Anterior cingulate cortex (tissue), 58 donors: ENCODE data around the gene ZBTB2.
"Not testable (repeated sequence)": the region's sequence is repeated elsewhere in the genome, so short reads cannot be mapped to it uniquely, and the experiment has no call there.

Experiments
- DNase-seq, 58 donors: peaks; one replicate each; lab custom pipeline; 2025; lab: John Stamatoyannopoulos, UW

ZBTB2 gene

DNA sequence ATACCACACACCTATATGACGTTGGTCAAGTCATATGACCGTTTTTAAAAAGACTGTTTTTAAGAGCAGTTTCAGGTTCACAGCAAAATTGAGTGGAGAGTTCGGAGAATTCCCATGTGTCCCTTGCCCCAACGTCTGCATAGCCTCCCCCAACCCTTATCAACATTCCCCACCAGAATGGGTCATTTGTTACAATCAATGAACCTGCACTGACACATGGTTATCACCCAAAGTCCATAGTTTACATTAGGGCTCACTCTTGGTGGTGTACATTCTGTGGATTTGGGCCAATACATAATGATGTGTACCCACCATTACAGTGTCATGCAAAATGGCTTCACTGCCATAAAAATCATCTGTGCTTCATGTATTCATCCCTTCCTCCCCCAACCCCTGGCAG lies 52.0 kb downstream of the ZBTB2 start:
- DNase-seq, result no peak

DNA sequence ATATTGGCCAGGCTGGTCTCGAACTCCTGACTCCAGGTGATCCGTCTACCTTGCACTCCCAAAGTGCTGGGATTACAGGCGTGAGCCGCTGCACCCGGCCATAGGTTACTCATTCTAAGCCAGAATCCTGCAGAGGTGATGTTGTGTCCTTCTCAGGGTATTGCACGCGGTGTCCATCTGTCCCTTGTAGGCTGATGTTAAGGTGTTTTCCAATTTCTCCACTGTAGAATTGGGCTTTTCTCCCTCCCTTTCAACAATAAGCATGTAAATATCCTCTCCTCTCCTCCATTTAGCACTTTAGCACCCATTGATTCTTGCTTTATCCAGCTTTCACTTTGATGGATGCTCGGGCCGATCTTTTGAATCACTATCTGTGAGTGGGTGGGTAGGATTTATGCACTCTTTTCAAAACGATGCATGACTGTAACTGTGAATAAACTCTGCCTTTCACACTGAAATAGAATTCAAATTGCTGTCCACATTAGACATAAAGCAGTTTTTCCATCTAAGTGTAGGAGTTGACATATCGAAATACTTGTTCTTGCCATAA lies 52.6 kb downstream of the ZBTB2 start:
- DNase-seq, result peak in 1 of 58 donors; percentile 4

DNA sequence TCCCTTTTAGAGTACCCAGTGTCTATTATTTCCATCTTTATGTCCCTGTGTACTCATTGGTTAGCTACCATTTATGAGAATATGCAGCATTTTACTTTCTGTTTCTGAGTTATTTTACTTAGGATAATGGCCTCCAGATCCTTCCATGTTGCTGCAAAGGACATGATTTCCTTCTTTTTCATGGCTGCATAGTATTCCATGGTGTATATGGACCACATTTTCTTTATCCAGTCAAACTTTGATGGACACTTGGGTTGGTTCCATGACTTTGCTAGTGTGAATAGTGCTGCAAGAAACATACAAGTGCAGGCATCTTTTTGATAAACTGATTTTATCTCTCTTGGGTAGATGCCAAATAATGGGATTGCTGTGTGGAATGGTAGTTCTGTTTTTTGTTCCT lies 55.4 kb downstream of the ZBTB2 start:
- DNase-seq, result no peak

DNA sequence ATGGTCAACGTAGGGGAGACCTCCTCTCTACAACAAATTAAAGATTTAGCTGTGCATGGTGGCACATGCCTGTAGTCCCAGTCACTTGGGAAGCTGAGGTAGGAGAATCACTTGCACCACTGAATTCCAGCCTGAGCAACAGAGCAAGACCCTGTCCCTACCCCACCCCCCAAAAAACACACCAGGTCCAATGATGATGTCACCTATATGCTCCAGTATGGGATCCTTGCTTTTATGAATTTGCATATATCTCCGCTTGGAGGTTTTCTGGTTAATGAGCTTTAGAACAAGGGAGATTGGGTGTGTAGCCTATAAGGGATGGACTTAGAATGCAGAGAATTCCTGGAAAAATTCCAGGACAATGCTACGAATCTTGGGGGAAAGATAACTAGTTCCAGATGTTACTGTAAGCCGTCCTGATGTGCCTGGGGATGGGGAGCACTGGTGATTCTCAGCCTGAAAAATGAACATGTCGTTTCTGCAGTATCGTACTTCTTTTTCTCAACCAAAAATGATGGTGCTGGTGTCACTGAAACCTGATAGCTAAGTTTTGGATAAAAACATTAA lies 61.1 kb downstream of the ZBTB2 start:
- no peak for DNase-seq

DNA sequence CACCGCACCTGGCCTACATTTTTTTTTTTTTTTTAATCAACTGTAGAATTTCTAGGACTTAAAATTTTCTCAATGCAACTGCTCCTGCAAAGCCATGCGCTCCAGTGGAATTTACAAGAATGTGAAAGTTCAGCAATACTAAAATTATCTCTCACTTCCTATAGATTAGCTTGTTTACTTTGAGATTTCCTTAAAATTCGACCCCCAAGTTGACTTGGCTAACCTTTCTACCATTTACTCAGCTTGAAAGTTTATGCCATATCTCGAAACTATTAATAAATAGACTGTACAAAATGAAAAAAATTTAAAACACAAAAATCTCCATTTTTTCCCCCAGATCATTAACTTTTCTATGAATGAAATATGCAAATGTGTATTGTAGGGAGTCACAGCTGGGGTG lies 64.3 kb downstream of the ZBTB2 start:
- DNase-seq, result no peak

DNA sequence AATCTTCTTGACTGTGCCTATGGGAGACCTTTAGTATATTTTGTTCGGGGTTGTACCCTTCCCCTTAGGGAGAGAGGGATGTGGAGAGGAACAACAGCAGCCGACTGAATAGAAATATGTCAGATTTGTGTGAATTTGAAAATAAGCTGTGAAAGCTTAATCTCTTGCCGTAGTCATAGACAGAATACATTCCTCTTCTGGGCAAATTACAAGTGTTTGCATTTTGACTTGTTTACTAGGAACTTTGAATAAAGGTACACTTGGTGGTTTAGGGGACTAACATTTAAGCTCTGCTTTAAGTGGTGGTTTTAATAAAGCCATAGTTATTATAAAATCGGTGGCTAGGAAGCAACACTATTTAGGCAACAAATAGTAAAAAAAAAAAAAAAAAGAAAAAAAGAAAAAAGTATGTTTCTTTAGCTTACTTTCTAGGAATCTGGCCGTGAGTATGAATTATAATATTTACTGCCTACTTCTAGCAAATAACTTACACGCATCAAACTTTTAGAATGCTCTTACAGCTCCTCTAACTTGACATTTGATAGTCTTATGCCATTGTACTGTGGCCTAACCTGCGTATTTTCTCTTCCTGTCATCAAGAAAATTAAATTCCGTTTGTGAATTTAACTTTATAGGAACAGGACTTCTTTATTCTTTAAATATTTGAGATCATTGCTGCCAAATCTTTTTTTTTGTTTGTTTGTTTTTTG lies 65.1 kb downstream of the ZBTB2 start:
- no peak for DNase-seq

DNA sequence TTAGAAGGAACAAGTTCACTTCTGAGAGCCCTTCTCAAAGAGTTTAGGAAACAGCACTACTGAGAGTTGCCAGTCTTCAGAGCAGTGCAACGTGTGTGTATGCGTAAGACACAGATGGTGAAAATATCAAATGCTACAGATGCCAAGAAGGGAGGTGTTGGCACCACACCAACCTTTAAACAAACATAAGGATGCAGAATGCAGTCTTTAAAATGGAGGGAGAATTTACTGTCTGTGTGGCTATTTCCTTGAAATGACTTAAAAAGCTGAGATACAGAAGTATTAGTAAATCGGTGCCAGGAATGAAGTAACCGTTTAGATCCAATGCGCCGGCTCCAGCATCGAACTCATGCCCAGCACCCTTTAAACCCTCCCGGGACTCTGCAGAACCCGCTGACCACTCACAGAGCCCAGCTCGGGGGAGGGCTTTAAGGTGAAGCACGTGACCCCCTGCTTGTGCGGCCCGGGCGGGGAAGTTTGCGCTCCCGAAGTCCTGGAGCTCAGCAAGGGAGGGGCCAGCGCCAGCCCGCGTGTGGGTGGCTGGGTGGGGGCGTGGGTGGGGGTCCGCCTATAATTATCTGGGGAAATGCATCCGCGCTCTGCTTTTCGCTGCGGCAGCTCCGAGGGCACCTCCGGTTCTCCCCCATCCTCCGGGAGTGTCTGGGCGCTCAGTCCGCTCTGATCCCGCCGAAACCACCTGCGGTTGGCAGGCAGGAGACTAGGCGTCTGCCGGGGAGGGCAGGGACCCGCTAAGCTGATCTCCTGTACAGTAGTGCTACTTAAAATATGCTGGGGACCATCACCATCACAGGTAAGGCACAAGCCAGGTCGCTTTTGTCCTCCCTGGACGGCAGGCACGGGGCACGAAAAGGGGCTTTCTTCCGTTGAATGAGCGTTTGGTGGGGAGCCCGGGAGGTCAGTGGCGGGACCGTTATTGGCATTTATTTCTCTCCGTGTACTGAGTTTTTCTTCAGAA lies 66.0 kb downstream of the ZBTB2 start:
- DNase-seq, result peak in 27 of 58 donors; percentile 2 to 69 (median 21)

DNA sequence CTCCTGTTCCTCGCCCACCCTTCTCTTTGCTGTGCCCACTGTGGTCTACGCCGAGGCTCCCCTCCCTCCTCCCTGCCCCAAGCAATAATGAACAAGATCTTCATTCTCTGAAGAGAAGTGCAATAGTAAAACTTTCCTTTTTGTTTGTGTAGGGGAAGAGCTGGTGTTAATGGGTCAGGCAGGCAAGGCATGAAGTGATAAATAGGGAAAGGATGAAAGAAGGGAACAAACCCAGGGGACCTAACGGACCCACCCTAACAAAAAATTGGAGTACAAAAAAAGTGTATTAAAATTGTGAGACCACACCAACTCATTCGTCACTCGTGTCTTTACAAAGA lies 66.9 kb downstream of the ZBTB2 start:
- no peak for DNase-seq

DNA sequence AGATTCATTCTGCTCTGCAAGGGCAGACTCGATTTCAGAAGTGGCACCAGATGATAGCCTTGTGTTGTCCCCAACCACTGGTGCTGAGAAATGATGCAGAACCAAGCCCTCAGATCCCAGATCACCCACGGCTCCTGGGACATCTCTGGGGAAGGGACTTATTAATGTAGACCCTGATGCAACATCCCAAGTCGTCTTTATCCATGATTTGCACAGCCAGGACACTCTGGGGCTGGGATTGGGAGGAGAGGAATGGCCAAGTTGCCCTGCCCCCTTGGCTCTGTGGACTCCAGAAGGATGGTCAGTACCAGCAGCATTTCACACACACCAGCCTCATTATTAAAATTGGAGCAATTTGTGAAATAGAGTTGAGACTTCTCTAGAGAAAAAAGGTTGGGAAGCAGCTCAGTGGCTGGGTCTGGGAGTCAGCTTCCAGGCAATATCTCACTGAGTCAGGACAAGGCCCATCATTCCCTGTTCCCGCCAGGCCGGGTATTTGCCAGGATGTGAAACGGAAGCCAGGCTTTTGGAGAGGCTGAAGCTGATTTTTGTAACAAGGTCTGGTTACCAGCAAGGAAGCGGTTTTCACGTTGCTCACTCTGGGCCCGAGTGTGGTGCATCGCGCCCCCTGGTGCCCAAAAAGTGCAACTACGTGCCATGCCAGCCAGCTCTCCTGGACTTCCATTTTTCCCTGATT lies 67.4 kb downstream of the ZBTB2 start:
- DNase-seq, result peak in 57 of 58 donors; percentile 20 to 87 (median 65)

DNA sequence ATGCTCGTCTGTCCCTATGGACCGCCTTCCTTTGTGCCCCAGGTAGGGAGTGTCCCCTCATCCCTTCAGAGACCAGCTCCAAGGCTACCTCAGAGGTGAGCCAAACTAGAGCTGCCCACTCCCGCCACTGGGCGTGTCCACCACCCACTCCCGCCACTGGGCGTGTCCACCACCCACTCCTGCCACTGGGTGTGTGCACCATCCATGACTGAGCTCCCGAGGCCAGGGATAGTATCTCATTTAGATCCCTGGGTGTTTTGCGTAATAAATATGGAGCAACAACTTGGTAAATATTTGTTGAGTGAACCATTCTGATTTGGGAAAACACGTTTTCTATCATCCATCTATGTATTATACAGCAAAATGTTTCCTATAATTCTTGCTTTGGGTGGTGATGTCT lies 68.8 kb downstream of the ZBTB2 start:
- DNase-seq, result no peak

DNA sequence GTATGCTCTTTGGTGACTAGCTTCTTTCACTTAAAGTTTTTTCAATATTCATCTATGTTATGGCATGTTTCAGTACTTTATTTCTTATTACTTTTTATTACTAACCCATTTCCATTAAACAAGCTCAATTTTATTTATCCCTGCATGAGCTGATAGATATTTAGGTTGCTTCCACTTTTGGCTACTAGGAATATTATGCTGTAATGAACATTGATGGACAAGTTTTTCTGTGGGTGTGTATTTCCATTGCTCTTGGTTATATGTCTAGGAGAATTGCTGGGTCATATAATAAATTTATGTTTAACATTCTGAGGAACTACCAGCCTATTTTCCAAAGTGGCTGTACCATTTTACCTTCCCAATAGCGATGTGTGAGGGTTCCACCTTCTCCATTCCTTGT lies 69.9 kb downstream of the ZBTB2 start:
- DNase-seq, result no peak

DNA sequence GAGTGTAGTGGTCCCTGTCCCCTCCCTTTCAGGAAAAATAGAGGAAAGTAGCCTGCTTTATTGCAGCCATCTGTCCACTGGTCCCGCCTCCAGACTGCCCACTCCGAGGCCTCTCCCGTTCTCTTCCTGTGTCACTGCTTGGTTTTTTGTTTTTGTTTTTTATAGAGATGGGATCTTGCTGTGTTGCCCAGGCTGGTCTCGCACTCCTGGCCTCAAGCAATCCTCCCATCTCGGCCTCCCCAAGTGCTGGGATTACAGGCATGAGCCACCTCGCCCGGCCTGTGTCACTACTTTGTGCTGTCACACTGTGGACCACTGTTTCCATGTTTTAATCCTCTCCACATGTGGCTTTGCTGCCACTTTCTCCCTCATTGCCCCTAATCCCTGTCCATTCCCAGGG lies 71.2 kb downstream of the ZBTB2 start:
- DNase-seq, result no peak

DNA sequence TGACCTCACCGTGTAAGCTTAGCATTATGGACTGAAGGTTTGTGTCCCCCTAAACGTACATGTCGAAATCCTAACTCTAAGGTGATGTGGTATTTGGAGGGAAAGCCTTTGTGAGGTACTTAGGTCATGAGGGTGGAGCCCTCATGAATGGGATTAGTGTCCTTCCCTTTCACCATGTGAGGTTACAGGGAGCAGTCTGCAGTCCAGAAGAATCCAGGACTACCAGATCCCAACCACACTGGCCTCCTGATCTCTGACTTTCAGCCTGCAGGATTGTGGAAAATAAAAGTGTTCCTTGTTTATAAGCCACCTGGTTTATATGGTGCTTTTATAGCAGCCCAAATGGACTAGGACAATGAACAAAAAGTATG lies 73.4 kb downstream of the ZBTB2 start:
- DNase-seq, result no peak

DNA sequence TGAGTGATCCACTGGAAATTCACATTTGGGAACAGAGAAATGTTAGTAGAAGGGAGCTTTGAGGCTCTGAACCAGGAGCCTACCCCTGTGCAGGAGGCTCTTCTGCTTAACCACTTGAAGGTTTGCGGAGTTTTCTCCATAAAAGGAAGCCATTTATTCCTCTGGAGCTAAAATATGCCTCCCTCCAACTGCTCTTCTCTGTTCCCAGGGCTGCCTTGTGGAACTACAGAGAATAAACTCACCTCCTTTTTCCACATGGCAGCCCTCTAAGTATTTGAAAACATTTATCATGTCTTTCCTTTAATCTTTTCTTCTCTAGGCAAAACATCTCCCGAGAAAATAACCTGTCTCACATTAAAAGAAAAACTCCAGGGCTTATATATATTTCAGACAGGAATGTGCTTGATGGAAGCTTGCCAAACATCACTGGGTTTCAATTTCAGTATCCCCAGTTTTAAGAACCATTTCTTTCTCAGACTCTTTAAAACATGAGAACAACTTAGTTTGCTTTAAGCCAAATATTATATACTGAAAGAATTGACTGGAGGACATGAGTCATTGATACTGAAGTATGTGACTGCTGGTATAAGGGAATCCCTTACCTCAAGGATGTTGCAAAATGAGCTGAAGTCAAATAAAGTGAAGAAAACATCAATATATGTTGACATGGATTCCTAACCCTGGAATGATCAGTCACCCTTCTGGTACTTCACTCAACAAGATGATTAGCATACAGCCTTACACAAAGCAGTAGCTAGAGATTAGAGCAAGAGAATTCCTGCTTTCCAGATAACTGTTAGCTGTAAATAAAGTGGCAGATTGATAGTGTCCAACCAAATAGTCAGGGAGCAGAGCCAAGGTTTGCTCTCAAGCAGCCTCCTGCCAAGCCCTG lies 74.0 kb downstream of the ZBTB2 start:
- DNase-seq, result no peak

DNA sequence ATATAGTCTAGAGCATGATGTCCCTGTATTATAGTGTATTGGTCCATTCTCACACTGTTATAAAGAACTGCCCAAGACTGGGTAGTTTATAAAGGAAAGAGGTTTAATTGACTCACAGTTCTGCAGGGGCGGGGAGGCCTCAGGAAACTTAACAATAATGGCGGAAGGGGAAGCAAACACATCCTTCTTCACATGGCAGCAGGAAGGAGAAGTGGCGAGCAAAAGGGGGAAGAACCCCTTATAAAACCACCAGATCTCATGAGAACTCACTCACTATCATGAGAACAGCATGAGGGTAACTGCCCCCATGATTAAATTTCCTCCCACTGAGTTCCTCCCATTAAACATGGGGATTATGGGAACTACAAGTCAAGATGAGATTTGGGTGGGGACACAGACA lies 75.7 kb downstream of the ZBTB2 start:
- not testable (repeated sequence) for DNase-seq
